ENCODE results near the gene KBTBD13. TPM values are rescaled to one million over a fixed set of nuclear protein-coding genes. Genes with fewer than 3 reads are reported as not detected.

KBTBD13 gene
- total RNA-seq: 1.2 TPM

GRCh38 chr15:65076486-65077290 is at the start of gene KBTBD13:
KBTBD13 (plus strand) TSS chr15:65076746; CDS start chr15:65076816, 70 bp downstream.

GRCh38 chr15:65028921-65029735 is 47.4 kb upstream of the KBTBD13 start, which contains the start of gene MTFMT:
MTFMT (minus strand) TSS chr15:65029639; CDS start chr15:65029613, 26 bp downstream.

GRCh38 chr15:65044724-65045481 is 31.6 kb upstream of the KBTBD13 start, which contains the start of gene SLC51B:
SLC51B (plus strand) TSS chr15:65045387; CDS start chr15:65050005, 4,618 bp downstream.

GRCh38 chr15:65067645-65068402 is 8.7 kb upstream of the KBTBD13 start, which contains the start of gene RASL12:
RASL12 (minus strand) TSS chr15:65067991; CDS start chr15:65067835, 156 bp downstream.

GRCh38 chr15:65115086-65115485 is 38.5 kb downstream of the KBTBD13 start, which contains the start of gene UBAP1L:
UBAP1L (minus strand) TSS chr15:65115200; CDS start chr15:65106215, 8,985 bp downstream.

Small RNAs within 50 kb of the gene (small RNA-seq; reads per million reads assigned to genes)
- not detected for gene AC013553.1 (ENCODE audit: low replicate concordance)

Other genes starting within 250 kb of the KBTBD13 start
- gene PLEKHO2, start 234.8 kb upstream of the KBTBD13 start, total RNA-seq: 28.8 TPM
- gene ANKDD1A, start 164.8 kb upstream of the KBTBD13 start, total RNA-seq: 6.9 TPM
- gene SPG21, start 86.8 kb upstream of the KBTBD13 start, total RNA-seq: 79.1 TPM
- gene MTFMT, start 47.1 kb upstream of the KBTBD13 start, total RNA-seq: 12.8 TPM
- 1.5 TPM for gene SLC51B, start 31.4 kb upstream of the KBTBD13 start, total RNA-seq
- 12.6 TPM for gene RASL12, start 8.8 kb upstream of the KBTBD13 start, total RNA-seq
- 5.6 TPM for gene UBAP1L, start 38.5 kb downstream of the KBTBD13 start, total RNA-seq
- 19.2 TPM for gene PDCD7, start 57.1 kb downstream of the KBTBD13 start, total RNA-seq
- gene CLPX, start 108.6 kb downstream of the KBTBD13 start, total RNA-seq: 48.5 TPM
- 9.8 TPM for gene CILP, start 134.7 kb downstream of the KBTBD13 start, total RNA-seq
- 8.8 TPM for gene PARP16, start 210.1 kb downstream of the KBTBD13 start, total RNA-seq
- not detected for gene RNU5A-1, start 219.3 kb downstream of the KBTBD13 start, total RNA-seq
- gene RNU5B-1, start 227.9 kb downstream of the KBTBD13 start, total RNA-seq: not detected

All from metanephros (tissue), 2 donors.